GM10266 (cell line): Measurements from ENCODE around the gene FLT3.

Source experiments
- DNase-seq: peaks from one replicate; pipeline ENCODE4 v3.0.0; 2012; ENCODE audit errors: extremely low spot score
- CTCF ChIP-seq: IDR thresholded peaks from 2 replicates; pipeline ENCODE4 v1.5.1; 2012; ENCODE audit warnings: mild to moderate bottlenecking, low read depth; ENCODE audit not compliant: control insufficient read depth, insufficient read depth; ENCODE audit errors: missing control alignments

The FLT3 gene

GRCh38 chr13:27956576-27957300 is 143.6 kb downstream of the FLT3 start:
- no peak for TF ChIP-seq CTCF

GRCh38 chr13:27955014-27955591 is 145.3 kb downstream of the FLT3 start:
- DNase-seq = no peak
- no peak for TF ChIP-seq CTCF

More at GRCh38 chr13:27956576-27957300, 143.6 kb downstream of the FLT3 start:
- no peak for DNase-seq

- TF ChIP-seq CTCF = no peak
- peak; percentile 47 for DNase-seq
These were observed 145.9 kb downstream of the FLT3 start for GRCh38 chr13:27954406-27954851.

GRCh38 chr13:27953676-27954405 is 146.5 kb downstream of the FLT3 start:
- peak; percentile 92 for DNase-seq
- peak; percentile 98 for TF ChIP-seq CTCF
